Measurements from ENCODE around the gene RYR1.
"Not testable (repeated sequence)": the region's sequence is repeated elsewhere in the genome, so short reads cannot be mapped to it uniquely, and the experiment has no call there.

Gene RYR1

DNA sequence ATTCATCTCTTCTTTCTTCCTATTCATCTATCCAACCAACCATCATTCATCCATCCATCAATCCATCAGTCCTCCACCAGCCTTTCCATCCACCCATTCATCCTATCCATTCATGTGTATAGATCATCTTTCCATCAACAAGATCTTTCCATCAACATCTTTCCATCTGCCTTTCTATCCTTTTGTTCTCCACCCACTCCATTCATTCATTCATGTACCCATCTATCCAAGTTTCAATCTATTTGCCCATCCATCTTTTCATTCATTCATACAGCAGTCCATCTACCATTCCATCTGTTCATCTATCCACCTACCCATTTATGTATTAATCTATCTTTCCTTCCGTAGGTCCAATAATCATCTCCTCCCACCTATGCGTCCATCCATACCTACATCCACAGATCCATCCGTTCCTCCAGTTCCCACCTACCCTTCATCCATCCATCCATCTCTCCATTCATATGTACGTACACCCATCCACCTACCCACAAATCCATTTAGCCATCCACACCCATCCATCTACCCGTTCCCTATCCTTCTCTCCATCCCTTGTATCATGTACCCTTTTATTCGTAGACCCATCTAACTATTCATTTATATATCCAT, 53.3 kb downstream of the RYR1 start:
- peaks cover 0 to 10% (median 0%) of the 10 kb centered on the region in 5 experiments for H3K9me3 ChIP-seq (ENCODE audit: control extremely low read depth in 1 of 5, control insufficient read depth in 4 of 5, insufficient read depth in 2 of 5, low read depth in 1 of 5, low read length in 4 of 5)
- POLR2A ChIA-PET, result no interaction called here
- H3K36me3 ChIP-seq (ENCODE audit: control insufficient read depth in 4 of 4, insufficient read depth in 4 of 4, low read length in 3 of 4), result no peaks in the 10 kb centered on the region
- WGBS (ENCODE audit: insufficient coverage), result 98% methylated on average over 4 of the region's 6 CpGs
- no peak overlapping the region for H3K27ac ChIP-seq (ENCODE audit: insufficient read depth in 1 of 2, low read depth in 1 of 2, low read length in 2 of 2, poor library complexity in 1 of 2, severe bottlenecking in 2 of 2)
- CTCF ChIA-PET, result no interaction called here
- H3K4me3 ChIP-seq (ENCODE audit: control insufficient read depth in 1 of 7, extremely low read depth in 1 of 7, insufficient read depth in 4 of 7, low read depth in 2 of 7, low read length in 6 of 7), result no peak overlapping the region
- no peak for DNase-seq
- no peaks in the 10 kb centered on the region for H3K4me1 ChIP-seq (ENCODE audit: control extremely low read depth in 1 of 4, control insufficient read depth in 4 of 4, insufficient read depth in 4 of 4, low read length in 3 of 4)
- H3K27me3 ChIP-seq (replicated peaks in 2 of 5; ENCODE audit: control insufficient read depth in 4 of 5, insufficient read depth in 5 of 5, low read length in 4 of 5), result peaks cover 0 to 3% (median 0%) of the 10 kb centered on the region in 5 experiments

DNA sequence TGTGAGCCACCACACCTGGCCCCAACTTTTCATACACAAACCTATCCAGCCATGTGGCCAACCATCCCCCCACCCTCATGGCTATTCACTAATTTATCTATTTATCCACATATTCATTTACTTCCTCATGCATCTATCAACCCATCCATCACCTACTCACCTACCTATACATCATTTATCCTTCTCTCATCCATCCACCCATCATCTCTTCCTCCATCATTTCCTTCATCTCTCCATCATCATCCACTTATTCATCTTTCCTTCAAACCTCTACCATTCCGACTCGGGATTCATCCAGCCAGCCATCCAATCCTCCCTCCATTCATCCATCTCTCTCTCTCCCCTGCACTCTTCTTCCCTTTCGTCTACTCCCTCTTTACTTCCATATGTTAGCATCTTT, 54.6 kb downstream of the RYR1 start:
- ChIA-PET CTCF (no interaction called here), POLR2A (no interaction called here)
- Histone ChIP-seq H3K4me1 (ENCODE audit: control extremely low read depth in 1 of 4, control insufficient read depth in 4 of 4, insufficient read depth in 4 of 4, low read length in 3 of 4) (no peaks in the 10 kb centered on the region), H3K9me3 (ENCODE audit: control extremely low read depth in 1 of 5, control insufficient read depth in 4 of 5, insufficient read depth in 2 of 5, low read depth in 1 of 5, low read length in 4 of 5) (peaks cover 0 to 10% (median 0%) of the 10 kb centered on the region in 5 experiments), H3K36me3 (ENCODE audit: control insufficient read depth in 4 of 4, insufficient read depth in 4 of 4, low read length in 3 of 4) (no peaks in the 10 kb centered on the region), H3K27me3 (replicated peaks in 2 of 5; ENCODE audit: control insufficient read depth in 4 of 5, insufficient read depth in 5 of 5, low read length in 4 of 5) (peaks cover 0 to 3% (median 0%) of the 10 kb centered on the region in 5 experiments), H3K27ac (ENCODE audit: insufficient read depth in 1 of 2, low read depth in 1 of 2, low read length in 2 of 2, poor library complexity in 1 of 2, severe bottlenecking in 2 of 2) (no peak overlapping the region), H3K4me3 (ENCODE audit: control insufficient read depth in 1 of 7, extremely low read depth in 1 of 7, insufficient read depth in 4 of 7, low read depth in 2 of 7, low read length in 6 of 7) (no peak overlapping the region)
- WGBS (ENCODE audit: insufficient coverage), result 96% methylated on average over 2 of the region's 3 CpGs
- no peak for DNase-seq

DNA sequence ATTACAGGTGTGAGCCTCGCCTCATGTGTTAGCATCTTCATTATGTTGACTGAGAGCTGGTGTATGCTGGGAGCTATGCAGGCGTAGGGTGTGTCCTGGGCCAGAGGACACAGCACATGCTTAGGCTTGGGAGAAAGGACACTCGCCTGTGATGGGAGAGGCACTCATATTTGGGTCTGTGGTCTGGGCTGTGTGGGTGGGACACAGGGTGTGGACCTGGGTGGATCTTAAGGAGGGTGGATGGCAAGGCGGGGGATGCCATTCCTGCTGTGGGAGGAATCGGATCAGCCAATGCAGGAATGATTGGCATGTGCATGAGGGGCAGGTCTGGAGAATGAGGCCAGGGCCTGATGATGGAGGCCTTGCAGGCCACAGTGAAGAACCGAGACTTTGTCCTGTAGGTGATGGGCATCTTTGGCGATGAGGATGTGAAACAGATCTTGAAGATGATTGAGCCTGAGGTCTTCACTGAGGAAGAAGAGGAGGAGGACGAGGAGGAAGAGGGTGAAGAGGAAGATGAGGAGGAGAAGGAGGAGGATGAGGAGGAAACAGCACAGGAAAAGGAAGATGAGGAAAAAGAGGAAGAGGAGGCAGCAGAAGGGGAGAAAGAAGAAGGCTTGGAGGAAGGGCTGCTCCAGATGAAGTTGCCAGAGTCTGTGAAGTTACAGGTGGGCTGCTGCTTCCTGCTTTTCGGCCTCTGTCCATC, 55.4 kb downstream of the RYR1 start:
- 88% methylated on average over 9 of the region's 9 CpGs for WGBS (ENCODE audit: insufficient coverage)
- peaks cover 0 to 3% (median 0%) of the 10 kb centered on the region in 5 experiments for H3K27me3 ChIP-seq (replicated peaks in 2 of 5; ENCODE audit: control insufficient read depth in 4 of 5, insufficient read depth in 5 of 5, low read length in 4 of 5)
- POLR2A ChIA-PET, result no interaction called here
- H3K4me1 ChIP-seq (ENCODE audit: control extremely low read depth in 1 of 4, control insufficient read depth in 4 of 4, insufficient read depth in 4 of 4, low read length in 3 of 4), result no peaks in the 10 kb centered on the region
- H3K27ac ChIP-seq (ENCODE audit: insufficient read depth in 1 of 2, low read depth in 1 of 2, low read length in 2 of 2, poor library complexity in 1 of 2, severe bottlenecking in 2 of 2), result no peak overlapping the region
- no peak overlapping the region for H3K4me3 ChIP-seq (ENCODE audit: control insufficient read depth in 1 of 7, extremely low read depth in 1 of 7, insufficient read depth in 4 of 7, low read depth in 2 of 7, low read length in 6 of 7)
- H3K9me3 ChIP-seq (ENCODE audit: control extremely low read depth in 1 of 5, control insufficient read depth in 4 of 5, insufficient read depth in 2 of 5, low read depth in 1 of 5, low read length in 4 of 5), result peaks cover 0 to 10% (median 0%) of the 10 kb centered on the region in 5 experiments
- CTCF ChIA-PET, result no interaction called here
- DNase-seq, result no peak
- no peaks in the 10 kb centered on the region for H3K36me3 ChIP-seq (ENCODE audit: control insufficient read depth in 4 of 4, insufficient read depth in 4 of 4, low read length in 3 of 4)

DNA sequence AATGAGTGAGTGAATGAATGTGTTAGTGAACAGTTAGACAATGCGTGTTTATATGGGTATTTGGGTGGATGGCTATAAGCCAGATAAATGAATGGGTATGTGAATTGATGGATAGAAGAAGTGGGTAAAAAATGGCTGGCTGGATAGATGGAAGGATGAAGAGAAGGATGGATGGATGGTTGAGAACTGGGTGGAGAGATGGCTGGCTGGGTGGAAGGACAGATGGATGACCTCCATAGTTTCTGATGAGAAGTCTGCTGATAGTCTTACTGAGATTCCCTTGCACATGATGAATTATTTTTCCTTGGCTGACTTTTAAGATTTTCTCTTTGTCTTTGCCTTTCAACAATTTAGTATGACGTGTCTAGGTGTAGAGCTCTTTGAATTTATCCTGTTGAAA, 57.4 kb downstream of the RYR1 start:
- ChIA-PET CTCF (no interaction called here), POLR2A (no interaction called here)
- WGBS (ENCODE audit: insufficient coverage), result 91% methylated on average over 1 of the region's 2 CpGs
- DNase-seq, result no peak
- peaks cover 0 to 9% (median 0%) of the 10 kb centered on the region in 5 experiments for H3K9me3 ChIP-seq (ENCODE audit: control extremely low read depth in 1 of 5, control insufficient read depth in 4 of 5, insufficient read depth in 2 of 5, low read depth in 1 of 5, low read length in 4 of 5)
- H3K27ac ChIP-seq (ENCODE audit: insufficient read depth in 1 of 2, low read depth in 1 of 2, low read length in 2 of 2, poor library complexity in 1 of 2, severe bottlenecking in 2 of 2), result no peak overlapping the region
- H3K4me3 ChIP-seq (ENCODE audit: control insufficient read depth in 1 of 7, extremely low read depth in 1 of 7, insufficient read depth in 4 of 7, low read depth in 2 of 7, low read length in 6 of 7), result no peak overlapping the region
- no peaks in the 10 kb centered on the region for H3K36me3 ChIP-seq (ENCODE audit: control insufficient read depth in 4 of 4, insufficient read depth in 4 of 4, low read length in 3 of 4)
- H3K4me1 ChIP-seq (ENCODE audit: control extremely low read depth in 1 of 4, control insufficient read depth in 4 of 4, insufficient read depth in 4 of 4, low read length in 3 of 4), result no peaks in the 10 kb centered on the region
- peaks cover 0 to 3% (median 0%) of the 10 kb centered on the region in 5 experiments for H3K27me3 ChIP-seq (replicated peaks in 2 of 5; ENCODE audit: control insufficient read depth in 4 of 5, insufficient read depth in 5 of 5, low read length in 4 of 5)

DNA sequence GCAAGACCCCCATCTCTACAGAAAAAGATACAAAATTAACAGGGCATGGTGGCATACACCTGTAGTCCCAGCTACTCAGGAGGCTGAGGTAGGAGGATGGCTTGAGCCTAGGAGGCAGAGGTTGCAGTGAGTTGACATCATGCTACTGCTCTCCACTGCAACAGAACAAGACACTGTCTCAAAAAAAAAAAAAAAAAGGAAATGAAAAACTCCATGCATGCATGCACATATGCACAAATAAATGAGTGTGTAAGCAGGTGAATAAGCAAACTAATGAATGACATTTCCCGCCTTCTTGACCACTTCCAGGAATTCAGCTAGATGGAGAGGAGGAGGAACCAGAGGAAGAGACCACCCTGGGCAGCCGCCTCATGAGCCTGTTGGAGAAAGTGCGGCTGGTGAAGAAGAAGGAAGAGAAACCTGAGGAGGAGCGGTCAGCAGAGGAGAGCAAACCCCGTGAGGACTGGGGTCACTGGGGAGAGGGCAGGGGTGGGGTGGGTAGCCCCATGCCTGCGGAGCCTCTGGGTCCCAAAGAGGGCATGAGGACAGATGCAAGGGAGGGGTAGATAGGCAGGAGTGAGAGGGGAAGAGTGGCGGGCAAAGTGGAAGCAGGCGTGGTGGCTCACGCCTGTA, 58.8 kb downstream of the RYR1 start:
- ChIA-PET POLR2A (no interaction called here), CTCF (interaction anchor here (0.8 kb wide), 1 partner anchor 247 kb away, joined by 3 read pairs; no protein-coding TSS in a partner anchor)
- H3K4me3 ChIP-seq (ENCODE audit: control insufficient read depth in 1 of 7, extremely low read depth in 1 of 7, insufficient read depth in 4 of 7, low read depth in 2 of 7, low read length in 6 of 7), result no peak overlapping the region
- no peaks in the 10 kb centered on the region for H3K36me3 ChIP-seq (ENCODE audit: control insufficient read depth in 4 of 4, insufficient read depth in 4 of 4, low read length in 3 of 4)
- no peak for DNase-seq
- WGBS (ENCODE audit: insufficient coverage), result 86% methylated on average over 4 of the region's 9 CpGs
- peaks cover 0 to 3% (median 0%) of the 10 kb centered on the region in 5 experiments for H3K9me3 ChIP-seq (ENCODE audit: control extremely low read depth in 1 of 5, control insufficient read depth in 4 of 5, insufficient read depth in 2 of 5, low read depth in 1 of 5, low read length in 4 of 5)
- no peak overlapping the region for H3K27ac ChIP-seq (ENCODE audit: insufficient read depth in 1 of 2, low read depth in 1 of 2, low read length in 2 of 2, poor library complexity in 1 of 2, severe bottlenecking in 2 of 2)
- no peaks in the 10 kb centered on the region for H3K4me1 ChIP-seq (ENCODE audit: control extremely low read depth in 1 of 4, control insufficient read depth in 4 of 4, insufficient read depth in 4 of 4, low read length in 3 of 4)
- H3K27me3 ChIP-seq (replicated peaks in 2 of 5; ENCODE audit: control insufficient read depth in 4 of 5, insufficient read depth in 5 of 5, low read length in 4 of 5), result peaks cover 0 to 3% (median 0%) of the 10 kb centered on the region in 5 experiments

DNA sequence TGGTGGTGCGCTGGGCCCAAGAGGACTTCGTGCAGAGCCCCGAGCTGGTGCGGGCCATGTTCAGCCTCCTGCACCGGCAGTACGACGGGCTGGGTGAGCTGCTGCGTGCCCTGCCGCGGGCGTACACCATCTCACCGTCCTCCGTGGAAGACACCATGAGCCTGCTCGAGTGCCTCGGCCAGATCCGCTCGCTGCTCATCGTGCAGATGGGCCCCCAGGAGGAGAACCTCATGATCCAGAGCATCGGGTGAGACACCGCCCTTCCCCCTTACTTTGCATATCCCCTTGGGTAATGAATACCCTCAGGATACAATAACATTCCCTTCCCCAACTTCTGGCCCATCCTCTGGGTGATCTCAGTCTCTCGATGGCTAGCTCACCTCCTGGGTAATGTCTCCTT, 60.9 kb downstream of the RYR1 start:
- H3K36me3 ChIP-seq (ENCODE audit: control insufficient read depth in 4 of 4, insufficient read depth in 4 of 4, low read length in 3 of 4), result no peaks in the 10 kb centered on the region
- 97% methylated on average over 19 of the region's 21 CpGs for WGBS (ENCODE audit: insufficient coverage)
- H3K4me1 ChIP-seq (ENCODE audit: control extremely low read depth in 1 of 4, control insufficient read depth in 4 of 4, insufficient read depth in 4 of 4, low read length in 3 of 4), result no peaks in the 10 kb centered on the region
- ChIA-PET CTCF (interaction anchor here (0.6 to 1.4 kb wide), 2 partner anchors 19 to 20 kb away, joined by 3 to 4 read pairs; no protein-coding TSS in a partner anchor), POLR2A (no interaction called here)
- peaks cover 0 to 3% (median 0%) of the 10 kb centered on the region in 5 experiments for H3K27me3 ChIP-seq (replicated peaks in 2 of 5; ENCODE audit: control insufficient read depth in 4 of 5, insufficient read depth in 5 of 5, low read length in 4 of 5)
- no peak overlapping the region for H3K27ac ChIP-seq (ENCODE audit: insufficient read depth in 1 of 2, low read depth in 1 of 2, low read length in 2 of 2, poor library complexity in 1 of 2, severe bottlenecking in 2 of 2)
- no peak for DNase-seq
- H3K9me3 ChIP-seq (ENCODE audit: control extremely low read depth in 1 of 5, control insufficient read depth in 4 of 5, insufficient read depth in 2 of 5, low read depth in 1 of 5, low read length in 4 of 5), result peaks cover 0 to 3% (median 0%) of the 10 kb centered on the region in 5 experiments
- no peak overlapping the region for H3K4me3 ChIP-seq (ENCODE audit: control insufficient read depth in 1 of 7, extremely low read depth in 1 of 7, insufficient read depth in 4 of 7, low read depth in 2 of 7, low read length in 6 of 7)

DNA sequence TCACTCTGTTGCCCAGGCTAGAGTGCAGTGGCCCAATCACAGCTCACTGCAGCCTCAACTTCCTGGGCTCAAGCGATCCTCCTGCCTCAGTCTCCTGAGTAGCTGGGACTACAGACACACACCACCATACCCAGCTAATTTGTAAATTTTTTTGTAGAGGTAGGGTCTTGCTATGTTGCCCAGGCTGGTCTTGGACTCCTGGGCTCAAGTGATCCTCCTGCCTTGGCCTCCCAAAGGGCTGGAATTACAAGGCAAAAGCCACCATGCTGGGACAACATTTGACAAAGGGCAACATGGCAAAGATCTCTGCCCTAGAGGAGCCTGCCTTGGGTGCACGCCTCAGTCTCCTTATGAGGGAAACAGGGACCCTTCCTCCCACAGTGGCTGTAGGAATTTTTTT, 61.9 kb downstream of the RYR1 start:
- DNase-seq; H3K9me3 ChIP-seq (ENCODE audit: control extremely low read depth in 1 of 5, control insufficient read depth in 4 of 5, insufficient read depth in 2 of 5, low read depth in 1 of 5, low read length in 4 of 5); CTCF ChIA-PET; POLR2A ChIA-PET; H3K27ac ChIP-seq (ENCODE audit: insufficient read depth in 1 of 2, low read depth in 1 of 2, low read length in 2 of 2, poor library complexity in 1 of 2, severe bottlenecking in 2 of 2); H3K4me3 ChIP-seq (ENCODE audit: control insufficient read depth in 1 of 7, extremely low read depth in 1 of 7, insufficient read depth in 4 of 7, low read depth in 2 of 7, low read length in 6 of 7); H3K4me1 ChIP-seq (ENCODE audit: control extremely low read depth in 1 of 4, control insufficient read depth in 4 of 4, insufficient read depth in 4 of 4, low read length in 3 of 4); H3K36me3 ChIP-seq (ENCODE audit: control insufficient read depth in 4 of 4, insufficient read depth in 4 of 4, low read length in 3 of 4); H3K27me3 ChIP-seq (replicated peaks in 2 of 5; ENCODE audit: control insufficient read depth in 4 of 5, insufficient read depth in 5 of 5, low read length in 4 of 5): not testable (repeated sequence)
- 100% methylated on average over 1 of the region's 2 CpGs for WGBS (ENCODE audit: insufficient coverage)
